GM19395 (cell line): ENCODE measurements around the gene SLC8B1.
"Not testable (repeated sequence)": the region's sequence is repeated elsewhere in the genome, so short reads cannot be mapped to it uniquely, and the experiment has no call there.

Experiments used
- ATAC-seq: cut with Tn5 transposase; IDR thresholded peaks from one replicate; pipeline ENCODE4 v1.9.1; 2021; ENCODE audit warnings: mild to moderate bottlenecking, moderate library complexity; ENCODE audit not compliant: unreplicated experiment

The SLC8B1 gene

DNA sequence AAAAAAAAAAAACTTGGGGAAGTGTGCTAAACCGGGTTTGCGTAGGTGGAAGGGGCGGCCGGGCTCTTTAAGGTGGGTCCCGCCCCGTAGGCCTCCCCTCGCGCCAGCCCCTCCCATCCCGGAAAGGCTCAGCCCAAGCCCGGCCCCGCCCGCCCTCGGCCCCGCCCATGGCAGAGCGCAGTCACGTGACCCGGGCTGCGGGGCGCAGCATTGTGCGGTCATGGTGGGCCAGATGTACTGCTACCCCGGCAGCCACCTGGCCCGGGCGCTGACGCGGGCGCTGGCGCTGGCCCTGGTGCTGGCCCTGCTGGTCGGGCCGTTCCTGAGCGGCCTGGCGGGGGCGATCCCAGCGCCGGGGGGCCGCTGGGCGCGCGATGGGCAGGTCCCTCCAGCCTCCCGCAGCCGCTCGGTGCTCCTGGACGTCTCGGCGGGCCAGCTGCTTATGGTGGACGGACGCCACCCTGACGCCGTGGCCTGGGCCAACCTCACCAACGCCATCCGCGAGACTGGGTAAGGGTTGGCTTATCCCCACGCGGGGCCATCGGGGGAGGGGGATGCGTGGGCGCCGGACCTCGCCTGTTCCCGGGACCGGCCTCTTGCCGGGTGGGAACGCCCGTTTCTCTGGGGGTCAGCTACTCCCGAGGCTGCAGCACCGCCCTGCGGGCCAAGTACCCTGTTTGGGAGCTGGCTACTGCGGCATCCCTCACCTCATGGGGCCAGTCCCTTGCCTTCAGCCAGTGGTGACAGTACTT, 23.6 kb upstream of the SLC8B1 start, which contains the start of gene PLBD2:
TSS of gene PLBD2 (plus strand) at position 207 of the 752 bp plus-strand sequence. CDS start at position 221, 14 bp downstream.
- ATAC-seq = peak; percentile 88

GRCh38 chr12:113354192-113354591, 19.3 kb upstream of the SLC8B1 start:
- ATAC-seq = not testable (repeated sequence)

GRCh38 chr12:113351089-113351488, 16.2 kb upstream of the SLC8B1 start:
- no peak for ATAC-seq

GRCh38 chr12:113348849-113349536, 14.1 kb upstream of the SLC8B1 start:
- no peak for ATAC-seq

DNA sequence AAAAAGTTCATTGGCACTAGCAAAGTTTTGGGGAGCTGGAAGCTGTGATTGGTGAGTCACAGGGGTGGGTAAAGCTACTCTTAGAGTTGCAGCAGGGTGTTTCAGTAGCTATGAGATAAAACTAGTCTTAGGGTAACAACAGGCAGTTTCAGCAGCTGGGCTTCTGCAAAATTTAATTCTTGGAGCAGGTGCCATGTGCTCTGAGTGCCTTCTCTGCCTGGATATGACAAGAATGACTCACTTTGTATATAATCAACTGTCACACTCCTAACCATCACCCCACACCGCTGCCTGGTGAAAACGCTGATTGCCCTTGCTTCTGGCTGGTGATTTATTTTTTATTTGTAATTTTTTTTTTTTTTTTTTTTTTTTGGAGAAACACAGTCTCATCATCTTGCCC, 13.0 kb upstream of the SLC8B1 start:
- ATAC-seq = no peak

DNA sequence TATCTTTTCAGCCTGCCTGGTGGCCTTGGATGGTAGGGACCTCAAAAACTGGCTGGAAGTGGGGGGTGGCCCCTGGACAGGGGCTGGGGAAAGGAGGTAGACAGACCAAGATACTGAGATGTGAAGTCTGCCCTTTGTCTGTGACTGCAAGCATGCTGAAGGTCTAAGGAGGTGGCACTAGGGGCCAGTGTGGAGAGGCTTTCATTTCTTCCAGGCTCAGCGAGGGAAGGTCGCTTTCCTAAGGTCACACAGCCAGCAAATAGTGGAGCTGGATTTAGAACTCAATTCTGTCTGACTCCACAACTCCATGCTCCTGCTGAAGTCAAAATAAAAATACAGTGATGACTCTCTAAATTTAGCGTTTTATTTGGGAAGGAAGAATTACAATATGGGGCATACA, 12.2 kb upstream of the SLC8B1 start:
- no peak for ATAC-seq

GRCh38 chr12:113346353-113346752, 11.4 kb upstream of the SLC8B1 start:
- no peak for ATAC-seq

- no peak for ATAC-seq
Measured at GRCh38 chr12:113345318-113345717, 10.4 kb upstream of the SLC8B1 start.

DNA sequence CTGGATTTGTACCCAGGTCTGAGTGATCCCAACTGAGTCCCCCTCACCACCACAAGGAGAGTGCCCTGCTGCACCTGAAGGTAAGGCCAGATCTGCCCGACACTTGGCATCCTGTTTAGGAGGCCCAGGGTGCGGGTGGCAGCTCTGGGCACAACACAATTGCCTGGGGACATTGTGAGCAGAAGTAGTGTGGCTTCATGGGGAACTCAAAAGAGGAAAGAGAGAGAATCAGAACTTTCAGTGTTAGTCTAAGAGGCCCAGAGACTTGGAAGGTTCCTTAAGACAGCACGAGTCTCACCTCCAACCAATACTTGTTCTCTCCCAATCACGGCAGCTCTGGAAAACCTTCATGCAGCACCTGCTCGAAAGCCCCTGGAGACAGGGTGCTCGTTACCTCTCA, 6.6 kb upstream of the SLC8B1 start:
- ATAC-seq = no peak

DNA sequence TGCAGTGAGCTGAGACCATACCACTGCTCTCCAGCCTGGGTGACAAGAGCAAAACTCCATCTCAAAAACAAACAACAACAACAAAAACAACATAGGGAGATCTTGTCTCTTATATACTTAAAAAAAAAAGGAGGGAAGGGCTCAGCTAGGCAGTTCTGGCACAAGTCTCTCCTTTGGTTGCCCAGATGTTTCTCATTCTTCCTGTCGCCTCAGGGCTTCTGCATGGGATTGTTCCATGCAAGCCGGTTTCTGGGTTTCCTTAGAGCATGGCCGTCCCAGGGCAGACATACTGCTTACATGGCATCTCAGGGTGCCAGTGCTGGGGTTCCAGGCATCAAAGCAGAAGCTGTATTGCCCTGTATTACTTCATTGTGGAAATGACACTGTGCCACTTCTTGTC, 5.2 kb upstream of the SLC8B1 start:
- ATAC-seq = no peak

DNA sequence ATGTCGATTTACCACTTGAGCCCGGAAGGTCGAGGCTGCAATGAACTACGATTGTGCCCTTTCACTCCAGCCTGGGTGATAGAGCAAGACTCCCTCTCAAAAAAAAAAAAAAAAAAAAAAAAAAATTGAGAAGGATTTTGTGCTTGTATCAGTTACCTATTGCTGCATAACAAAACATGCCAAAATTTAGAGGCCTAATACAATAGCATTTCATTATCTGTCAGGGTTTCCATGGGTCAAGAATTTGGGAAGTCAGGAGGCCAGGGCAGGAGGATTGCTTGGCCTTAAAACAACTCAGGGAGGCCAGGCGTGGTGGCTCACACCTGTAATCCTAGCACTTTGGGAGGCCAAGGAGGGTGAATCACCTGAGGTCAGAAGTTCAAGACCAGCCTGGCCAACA, 4.6 kb upstream of the SLC8B1 start:
- ATAC-seq = no peak

DNA sequence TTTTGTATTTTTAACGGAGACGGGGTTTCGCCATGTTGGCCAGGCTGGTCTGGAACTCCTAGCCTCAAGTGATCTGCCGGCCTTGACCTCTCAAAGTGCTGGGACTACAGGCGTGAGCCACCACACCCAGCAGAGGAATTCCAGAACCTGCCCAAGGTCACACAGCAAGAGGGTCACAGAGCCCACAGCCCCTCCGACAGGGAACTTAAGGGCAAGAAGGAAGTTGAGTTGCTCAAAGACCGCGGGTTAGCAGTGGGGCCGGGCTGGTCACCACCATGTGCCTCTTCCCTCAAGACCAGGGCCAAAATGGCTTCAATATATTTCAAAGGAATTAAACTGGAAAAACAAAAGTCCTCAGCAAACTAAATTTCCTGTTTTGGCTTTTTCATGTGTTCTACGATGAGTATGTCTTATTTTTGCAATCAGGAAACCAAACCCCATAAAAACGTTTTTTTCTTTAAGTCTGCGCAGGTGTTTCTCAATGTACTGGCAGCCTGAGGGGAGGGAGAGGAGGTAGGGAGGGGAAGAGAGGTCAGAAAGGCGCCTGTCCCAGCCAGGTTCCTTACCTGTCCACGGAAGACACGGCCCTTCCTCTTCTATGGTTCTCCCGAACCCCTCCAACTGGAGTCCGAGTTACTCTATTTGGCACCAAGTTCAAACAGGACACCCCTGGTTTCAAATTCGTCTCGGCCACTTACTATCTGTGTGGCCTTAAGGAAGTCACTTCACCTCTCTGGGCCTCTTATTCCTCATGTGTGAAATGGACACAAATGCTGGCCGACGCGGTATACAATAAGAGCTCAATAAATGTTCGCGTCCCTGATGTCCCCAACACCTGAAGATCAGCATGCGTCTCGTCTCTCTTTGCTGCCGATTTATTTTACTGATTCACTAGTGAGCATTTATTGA, 778 bp downstream of the SLC8B1 start:
- ATAC-seq = peak; percentile 30

DNA sequence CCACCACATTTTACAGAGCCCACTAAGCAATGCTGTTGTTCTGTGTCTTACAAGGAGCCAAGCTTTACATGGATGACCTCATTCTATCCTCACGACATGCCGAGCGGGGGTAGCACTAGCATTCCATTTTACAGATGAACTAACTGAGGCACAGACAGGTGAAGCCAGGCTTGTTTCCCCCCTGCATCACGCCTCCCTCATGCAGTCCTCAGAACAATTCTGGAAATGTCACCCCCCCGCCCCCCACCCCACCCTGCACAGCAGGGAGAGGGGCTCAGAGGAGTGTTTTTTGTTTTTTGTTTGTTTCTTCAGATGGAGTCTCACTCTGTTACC, 1.5 kb downstream of the SLC8B1 start:
- ATAC-seq = no peak

- ATAC-seq = no peak
Measured at GRCh38 chr12:113332688-113333417, 2.1 kb downstream of the SLC8B1 start.

GRCh38 chr12:113330505-113330904, 4.4 kb downstream of the SLC8B1 start:
- no peak for ATAC-seq

DNA sequence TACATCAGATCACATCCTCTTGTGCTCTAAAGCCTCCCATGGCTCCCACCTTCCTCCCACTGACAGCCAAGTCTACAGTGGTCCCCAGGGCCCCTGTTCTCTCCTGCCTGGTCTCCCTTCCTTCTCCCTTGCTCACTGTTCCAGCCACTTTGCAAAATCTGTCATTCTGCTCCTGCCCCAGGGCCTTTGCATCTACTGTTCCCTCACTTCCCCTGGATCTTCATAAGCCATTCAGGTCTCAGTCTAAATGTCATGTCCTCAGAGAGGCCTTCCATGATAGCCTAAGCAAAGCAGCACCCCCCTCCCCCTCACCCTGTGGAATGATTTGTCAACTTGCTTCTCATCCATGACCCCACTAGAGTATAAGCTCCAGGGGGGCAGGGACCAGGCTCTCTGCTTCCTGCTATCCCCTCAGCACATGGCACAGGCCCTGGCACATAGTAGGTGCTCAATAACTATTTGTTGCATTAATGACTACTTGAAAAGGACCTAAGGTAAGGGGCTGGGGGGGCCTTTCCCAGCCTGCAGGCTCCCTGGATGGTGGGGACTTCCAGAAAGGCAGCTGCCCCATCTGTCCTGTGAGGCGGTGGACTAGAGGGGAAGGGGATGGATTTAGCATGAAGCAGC, 5.0 kb downstream of the SLC8B1 start:
- ATAC-seq = no peak

DNA sequence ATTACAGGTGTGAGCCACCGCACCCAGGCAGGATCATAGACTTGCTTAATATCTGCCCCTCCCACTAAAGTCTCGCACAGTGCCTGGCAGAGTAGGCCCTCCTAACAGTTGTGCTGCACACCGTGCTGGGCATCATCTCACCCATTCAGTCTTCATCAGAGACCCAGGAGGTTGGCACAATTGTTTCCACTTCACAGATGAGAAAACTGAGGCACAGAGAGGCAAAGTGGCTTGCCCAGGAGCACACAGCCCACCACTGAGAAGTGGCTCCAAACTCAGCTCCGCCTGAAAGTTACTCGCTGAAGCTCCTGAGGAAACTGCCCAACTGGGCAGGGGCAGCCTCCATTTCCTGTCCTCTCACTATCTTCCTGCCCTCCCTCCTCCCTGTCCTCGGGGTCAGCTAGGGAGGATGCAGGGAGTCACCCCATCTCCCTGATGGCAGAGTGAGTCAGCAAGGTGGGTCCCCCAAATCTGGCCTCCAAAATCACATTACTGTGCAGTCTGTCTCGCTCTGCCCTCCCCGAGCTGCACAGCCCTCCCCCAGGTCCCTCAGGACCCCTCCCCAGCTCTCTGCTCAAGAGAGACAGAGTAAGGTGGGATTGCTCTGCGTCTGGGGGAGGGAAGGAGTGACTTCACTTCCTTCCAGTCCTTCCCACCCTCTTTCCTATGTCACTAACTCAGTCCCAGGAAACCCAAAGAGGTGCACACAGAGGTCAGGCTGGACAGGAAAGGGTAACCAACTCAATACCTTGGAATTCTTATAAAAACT, 5.7 kb downstream of the SLC8B1 start:
- no peak for ATAC-seq

GRCh38 chr12:113328368-113328889, 6.5 kb downstream of the SLC8B1 start:
- ATAC-seq = no peak

DNA sequence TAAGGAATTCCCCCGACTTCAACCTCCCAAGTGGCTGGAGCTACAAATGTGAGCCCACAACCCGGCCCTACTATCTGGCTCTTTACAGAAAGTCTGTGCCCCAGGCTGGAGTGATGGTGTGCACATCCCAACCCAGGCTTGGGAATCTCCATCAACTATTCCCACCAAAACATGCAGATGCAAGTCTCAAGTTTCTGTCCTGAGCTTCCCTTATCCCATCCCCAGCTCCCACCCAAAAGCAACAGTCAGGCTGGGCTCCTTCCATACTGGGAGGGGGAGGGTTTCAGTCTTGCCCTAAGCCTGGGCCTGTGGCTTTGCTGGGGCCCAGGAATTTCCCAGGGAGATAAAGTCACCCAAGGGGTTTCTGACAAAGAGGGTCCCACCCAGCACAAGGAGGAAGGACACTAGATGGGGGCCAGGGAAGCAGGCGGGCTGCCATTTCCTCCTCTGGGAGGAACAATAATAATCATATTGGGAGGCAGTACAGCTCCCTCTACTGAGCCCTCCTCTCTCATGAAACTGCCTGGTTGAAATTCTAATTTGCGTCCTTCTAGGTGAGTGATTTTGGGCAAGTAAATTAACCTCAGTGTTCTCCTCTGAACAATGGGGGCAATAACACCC, 8.0 kb downstream of the SLC8B1 start:
- ATAC-seq = no peak
